GM10248 (cell line): ENCODE measurements around the gene CCDC91.

Source experiments
- CTCF ChIA-PET: fragments of 300-600 bp; sonication (Branson Sonifier 250); formaldehyde crosslinking; extraction: SDS; loops from one replicate; lab custom pipeline; 2021; ENCODE audit warnings: antibody characterized with exemption; lab: Yijun Ruan, JAX
- POLR2A ChIA-PET: fragments of 350-650 bp; sonication (Branson Sonifier 250); formaldehyde crosslinking; extraction: SDS; loops from one replicate; lab custom pipeline; 2020; ENCODE audit warnings: antibody characterized with exemption; lab: Yijun Ruan, JAX
- DNase-seq: peaks from one replicate; pipeline ENCODE4 v3.0.0; 2012; ENCODE audit errors: extremely low spot score
- CTCF ChIP-seq: IDR thresholded peaks from 2 replicates; pipeline ENCODE4 v1.5.1; 2012; ENCODE audit warnings: mild to moderate bottlenecking, low read depth; ENCODE audit errors: extremely low read depth, missing control alignments, control extremely low read depth

Gene CCDC91

GRCh38 chr12:28167981-28168485, 22.2 kb upstream of the CCDC91 start:
- no peak for TF ChIP-seq CTCF
- DNase-seq: no peak
- ChIA-PET POLR2A (no interaction called here), CTCF (no interaction called here)

GRCh38 chr12:28171356-28172060, 18.7 kb upstream of the CCDC91 start:
- CTCF ChIA-PET: interaction anchor here (0.8 to 1.7 kb wide), 4 partner anchors 13 to 350 kb away, joined by 3 to 6 read pairs (median 4); no protein-coding TSS in a partner anchor

GRCh38 chr12:28172434-28173030, 17.7 kb upstream of the CCDC91 start:
- ChIA-PET CTCF (interaction anchor here (1.0 kb wide), 1 partner anchor 700 kb away, joined by 3 read pairs; no protein-coding TSS in a partner anchor), POLR2A (no interaction called here)
- DNase-seq: no peak
- TF ChIP-seq CTCF: peak; percentile 37

More at GRCh38 chr12:28171356-28172060, 18.7 kb upstream of the CCDC91 start:
- POLR2A ChIA-PET: no interaction called here
- DNase-seq: no peak
- TF ChIP-seq CTCF: no peak

GRCh38 chr12:28173440-28173839, 16.8 kb upstream of the CCDC91 start:
- ChIA-PET POLR2A (no interaction called here), CTCF (no interaction called here)
- DNase-seq: no peak
- no peak for TF ChIP-seq CTCF

- DNase-seq: no peak
- CTCF ChIA-PET: interaction anchor here (1.2 to 1.7 kb wide), 2 partner anchors 11 to 16 kb away, joined by 3 read pairs; partner anchors contain the start of gene CCDC91
These were observed 15.1 kb upstream of the CCDC91 start for GRCh38 chr12:28175098-28175589.

GRCh38 chr12:28176295-28176694, 14.0 kb upstream of the CCDC91 start:
- ChIA-PET POLR2A (no interaction called here), CTCF (interaction anchor here (1.2 to 1.7 kb wide), 2 partner anchors 10 to 14 kb away, joined by 3 read pairs; partner anchors contain the start of gene CCDC91)
- no peak for TF ChIP-seq CTCF
- DNase-seq: no peak

More at GRCh38 chr12:28175098-28175589, 15.1 kb upstream of the CCDC91 start:
- POLR2A ChIA-PET: no interaction called here
- TF ChIP-seq CTCF: no peak
